PC-3 (cell line): Measurements from ENCODE around the gene NOL6. TPM values are rescaled to one million over a fixed set of nuclear protein-coding genes. Genes with fewer than 3 reads are reported as not detected.
"Not testable (repeated sequence)": the region's sequence is repeated elsewhere in the genome, so short reads cannot be mapped to it uniquely, and the experiment has no call there.

Experiments
- ATAC-seq: fragments of 200-7000 bp; cut with Tn5 transposase; 2 replicates; pipeline ENCODE4 v1.9.1; 2020; ENCODE audit warnings: mild to moderate bottlenecking, moderate library complexity
- Bru-seq: library from RNA; stranded (reverse); fragments of 400-500 nt; gene quantifications from one replicate; lab custom pipeline; 2021; lab: Mats Ljungman, UMichigan
- BruChase-seq, 2 experiments: library from RNA; stranded (reverse); fragments of 400-500 nt; gene quantifications; one replicate each; lab custom pipeline; 2021; lab: Mats Ljungman, UMichigan
- BruUV-seq: library from RNA; stranded (reverse); fragments of 400-500 nt; replicated peaks from 2 replicates; lab custom pipeline; 2021; lab: Mats Ljungman, UMichigan
- CTCF ChIA-PET: fragments of 300-600 bp; sonication (Branson Sonifier 250); formaldehyde crosslinking; loops from one replicate; lab custom pipeline; 2022; ENCODE audit warnings: antibody characterized with exemption; lab: Charles Lee
- POLR2A ChIA-PET: fragments of 300-600 bp; sonication (Branson Sonifier 250); formaldehyde crosslinking; loops from one replicate; lab custom pipeline; 2022; ENCODE audit warnings: antibody characterized with exemption; ENCODE audit not compliant: unreplicated experiment; lab: Charles Lee
- DNase-seq: peaks from one replicate; pipeline ENCODE4 v3.0.0-alpha.2; 2015
- H2AFZ ChIP-seq: fragments of 300-600 bp; sonication (generic); 2 replicates; pipeline ENCODE4 v1.6.0; 2016; ENCODE audit warnings: antibody characterized with exemption, low read length
- H3F3A ChIP-seq: fragments of 300-600 bp; sonication (generic); one replicate; pipeline ENCODE4 v1.6.0; 2017; ENCODE audit warnings: antibody characterized with exemption, low read length, control low read depth, mild to moderate bottlenecking; ENCODE audit not compliant: unreplicated experiment
- H3K27ac ChIP-seq: fragments of 300-600 bp; sonication (generic); 2 replicates; pipeline ENCODE4 v1.5.1; 2016; ENCODE audit warnings: mild to moderate bottlenecking, low read length
- H3K27me3 ChIP-seq: fragments of 300-600 bp; sonication (generic); 2 replicates; pipeline ENCODE4 v1.6.1; 2016; ENCODE audit warnings: low read length, mixed read lengths
- H3K36me3 ChIP-seq: fragments of 300-600 bp; sonication (generic); 2 replicates; pipeline ENCODE4 v1.6.1; 2016; ENCODE audit warnings: low read depth, mixed run types, low read length, mixed read lengths
- H3K4me1 ChIP-seq: fragments of 300-600 bp; sonication (generic); 2 replicates; pipeline ENCODE4 v1.5.1; 2016; ENCODE audit warnings: low read length; ENCODE audit not compliant: insufficient read depth
- H3K4me2 ChIP-seq: fragments of 300-600 bp; sonication (generic); 2 replicates; pipeline ENCODE4 v1.6.0; 2016; ENCODE audit warnings: low read length
- H3K4me3 ChIP-seq: fragments of 300-600 bp; sonication (generic); 2 replicates; pipeline ENCODE4 v1.5.1; 2016; ENCODE audit warnings: mild to moderate bottlenecking, low read length, mixed read lengths
- H3K79me2 ChIP-seq: fragments of 300-600 bp; sonication (generic); 2 replicates; pipeline ENCODE4 v1.6.1; 2017; ENCODE audit warnings: low read length, mixed read lengths
- H3K9ac ChIP-seq: fragments of 300-600 bp; sonication (generic); 2 replicates; pipeline ENCODE4 v1.6.0; 2016; ENCODE audit warnings: mild to moderate bottlenecking, low read length
- H3K9me2 ChIP-seq: fragments of 300-600 bp; sonication (generic); replicated peaks from 2 replicates; pipeline ENCODE4 v1.6.1; 2016; ENCODE audit warnings: mixed run types, low read length, mixed read lengths
- H3K9me3 ChIP-seq: fragments of 300-600 bp; sonication (generic); 2 replicates; pipeline ENCODE4 v1.6.1; 2016; ENCODE audit warnings: low read length, mixed read lengths
- H4K20me1 ChIP-seq: fragments of 300-600 bp; sonication (generic); 2 replicates; pipeline ENCODE4 v1.6.1; 2016; ENCODE audit warnings: low read length, mixed read lengths
- EZH2 ChIP-seq: fragments of 300-600 bp; sonication (generic); IDR thresholded peaks from one replicate; pipeline ENCODE4 v1.6.1; 2017; ENCODE audit warnings: antibody characterized with exemption, mild to moderate bottlenecking, low read length; ENCODE audit not compliant: unreplicated experiment
- EZH2phosphoT487 ChIP-seq: fragments of 300-600 bp; sonication (generic); IDR thresholded peaks from 2 replicates; pipeline ENCODE4 v1.6.1; 2018; ENCODE audit warnings: mild to moderate bottlenecking, antibody characterized with exemption, low read length, borderline replicate concordance
- intact Hi-C: fragments of 100-400 bp; cut with micrococcal nuclease; formaldehyde crosslinking; loops from 2 replicates; pipeline ENCODE4 v1.9.0; 2023
- long read RNA-seq: library from polyadenylated mRNA; unstranded; transcript quantifications from one replicate; pipeline ENCODE4 v2.0.0, GENCODE V29; 2021; ENCODE audit not compliant: unreplicated experiment
- total RNA-seq: library from RNA; depleted of rRNA; stranded (reverse); fragments of >200 nt; gene quantifications from 2 replicates; pipeline ENCODE4 v1.2.3, GENCODE V29; 2014; rRNA removed
- TF ChIP-seq, protein P1 (sequence below): fragments of 300-600 bp; sonication (generic); conservative IDR thresholded peaks from 2 replicates; pipeline ENCODE4 v1.5.1; 2017; ENCODE audit warnings: antibody characterized with exemption, low read depth, mild to moderate bottlenecking, low read length

The NOL6 gene, protein sequence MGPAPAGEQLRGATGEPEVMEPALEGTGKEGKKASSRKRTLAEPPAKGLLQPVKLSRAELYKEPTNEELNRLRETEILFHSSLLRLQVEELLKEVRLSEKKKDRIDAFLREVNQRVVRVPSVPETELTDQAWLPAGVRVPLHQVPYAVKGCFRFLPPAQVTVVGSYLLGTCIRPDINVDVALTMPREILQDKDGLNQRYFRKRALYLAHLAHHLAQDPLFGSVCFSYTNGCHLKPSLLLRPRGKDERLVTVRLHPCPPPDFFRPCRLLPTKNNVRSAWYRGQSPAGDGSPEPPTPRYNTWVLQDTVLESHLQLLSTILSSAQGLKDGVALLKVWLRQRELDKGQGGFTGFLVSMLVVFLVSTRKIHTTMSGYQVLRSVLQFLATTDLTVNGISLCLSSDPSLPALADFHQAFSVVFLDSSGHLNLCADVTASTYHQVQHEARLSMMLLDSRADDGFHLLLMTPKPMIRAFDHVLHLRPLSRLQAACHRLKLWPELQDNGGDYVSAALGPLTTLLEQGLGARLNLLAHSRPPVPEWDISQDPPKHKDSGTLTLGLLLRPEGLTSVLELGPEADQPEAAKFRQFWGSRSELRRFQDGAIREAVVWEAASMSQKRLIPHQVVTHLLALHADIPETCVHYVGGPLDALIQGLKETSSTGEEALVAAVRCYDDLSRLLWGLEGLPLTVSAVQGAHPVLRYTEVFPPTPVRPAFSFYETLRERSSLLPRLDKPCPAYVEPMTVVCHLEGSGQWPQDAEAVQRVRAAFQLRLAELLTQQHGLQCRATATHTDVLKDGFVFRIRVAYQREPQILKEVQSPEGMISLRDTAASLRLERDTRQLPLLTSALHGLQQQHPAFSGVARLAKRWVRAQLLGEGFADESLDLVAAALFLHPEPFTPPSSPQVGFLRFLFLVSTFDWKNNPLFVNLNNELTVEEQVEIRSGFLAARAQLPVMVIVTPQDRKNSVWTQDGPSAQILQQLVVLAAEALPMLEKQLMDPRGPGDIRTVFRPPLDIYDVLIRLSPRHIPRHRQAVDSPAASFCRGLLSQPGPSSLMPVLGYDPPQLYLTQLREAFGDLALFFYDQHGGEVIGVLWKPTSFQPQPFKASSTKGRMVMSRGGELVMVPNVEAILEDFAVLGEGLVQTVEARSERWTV
- 35.9 and 55.2 TPM in 2 replicates for total RNA-seq
- percentile 71 among the genes with signal in this experiment for Bru-seq, nascent RNA
- BruChase-seq, experiment 1, labeled RNA remaining after a 6-hour chase: percentile 87 among the genes with signal in this experiment
- percentile 81 among the genes with signal in this experiment for BruChase-seq, experiment 2, labeled RNA remaining after a 2-hour chase
- long read RNA-seq, full-length matches to known transcripts: 5 of 84 reads
- long read RNA-seq, partial matches to known transcripts: 61 of 84 reads
- long read RNA-seq, other reads (novel, unspliced or antisense): 18 of 84 reads

GRCh38 chr9:33473643-33474352 lies at the start of gene NOL6:
Gene NOL6, minus strand, starts transcription at chr9:33473924. Its CDS starts 82 bp downstream, at chr9:33473842.
- H3K27me3 ChIP-seq: no peaks in the 10 kb centered on the region
- no peak for TF ChIP-seq EZH2
- TF ChIP-seq EZH2phosphoT487: no peak
- TF ChIP-seq, protein P1, sequence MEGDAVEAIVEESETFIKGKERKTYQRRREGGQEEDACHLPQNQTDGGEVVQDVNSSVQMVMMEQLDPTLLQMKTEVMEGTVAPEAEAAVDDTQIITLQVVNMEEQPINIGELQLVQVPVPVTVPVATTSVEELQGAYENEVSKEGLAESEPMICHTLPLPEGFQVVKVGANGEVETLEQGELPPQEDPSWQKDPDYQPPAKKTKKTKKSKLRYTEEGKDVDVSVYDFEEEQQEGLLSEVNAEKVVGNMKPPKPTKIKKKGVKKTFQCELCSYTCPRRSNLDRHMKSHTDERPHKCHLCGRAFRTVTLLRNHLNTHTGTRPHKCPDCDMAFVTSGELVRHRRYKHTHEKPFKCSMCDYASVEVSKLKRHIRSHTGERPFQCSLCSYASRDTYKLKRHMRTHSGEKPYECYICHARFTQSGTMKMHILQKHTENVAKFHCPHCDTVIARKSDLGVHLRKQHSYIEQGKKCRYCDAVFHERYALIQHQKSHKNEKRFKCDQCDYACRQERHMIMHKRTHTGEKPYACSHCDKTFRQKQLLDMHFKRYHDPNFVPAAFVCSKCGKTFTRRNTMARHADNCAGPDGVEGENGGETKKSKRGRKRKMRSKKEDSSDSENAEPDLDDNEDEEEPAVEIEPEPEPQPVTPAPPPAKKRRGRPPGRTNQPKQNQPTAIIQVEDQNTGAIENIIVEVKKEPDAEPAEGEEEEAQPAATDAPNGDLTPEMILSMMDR: no peak
- intact Hi-C loops: loop anchor here (5.0 kb wide), 1 partner anchor 44 kb away; no protein-coding TSS in a partner anchor
- H3K36me3 ChIP-seq: peaks cover 18% of the 10 kb centered on the region; the same call in 1 of the 2 replicates
- ChIA-PET POLR2A (interaction anchor here (0.5 to 1.3 kb wide), 4 partner anchors 28 to 184 kb away, joined by 3 to 9 read pairs (median 5); partner anchors contain the start of gene ANKRD18B), CTCF (interaction anchor here (0.7 to 1.5 kb wide), 4 partner anchors 21 to 187 kb away, joined by 4 to 10 read pairs (median 4); no protein-coding TSS in a partner anchor)
- no peaks in the 10 kb centered on the region for H3K9me2 ChIP-seq
- peak; percentile 98 for DNase-seq
- peak within 1 kb of the TSS; percentile 97 for H3K9ac ChIP-seq
- peak within 1 kb of the TSS; percentile 100 for H3K4me2 ChIP-seq
- H4K20me1 ChIP-seq: no peaks in the 10 kb centered on the region
- H3K79me2 ChIP-seq: peaks cover 30% of the 10 kb centered on the region
- 0 out of 2 replicates have a peak within 1 kb of the TSS, but pooled peaks have one; percentile 17 for H3K27ac ChIP-seq
- ATAC-seq: peak; percentile 100
- H3K9me3 ChIP-seq: no peaks in the 10 kb centered on the region
- peak within 1 kb of the TSS; percentile 71 for H2AFZ ChIP-seq
- H3K4me1 ChIP-seq: peaks cover 13% of the 10 kb centered on the region
- no TSS peak for BruUV-seq
- no peaks in the 10 kb centered on the region for H3F3A ChIP-seq
- H3K4me3 ChIP-seq: peak within 1 kb of the TSS; percentile 90

GRCh38 chr9:33521861-33522260 lies 48.1 kb upstream of the NOL6 start:
- H3K4me3 ChIP-seq, BruUV-seq, H3F3A ChIP-seq, POLR2A ChIA-PET, CTCF ChIA-PET, H3K9me2 ChIP-seq, H3K4me1 ChIP-seq, H3K36me3 ChIP-seq, H3K9me3 ChIP-seq, H3K27me3 ChIP-seq, H3K9ac ChIP-seq, H3K4me2 ChIP-seq, H3K27ac ChIP-seq, ATAC-seq, H4K20me1 ChIP-seq, H2AFZ ChIP-seq: not testable (repeated sequence)
- DNase-seq: peak; percentile 34
- intact Hi-C loops: loop anchor here (2.0 kb wide), 1 partner anchor 201 kb away; no protein-coding TSS in a partner anchor
- H3K79me2 ChIP-seq: peaks cover 13% of the 10 kb centered on the region

- H3K36me3 ChIP-seq, H3F3A ChIP-seq, H2AFZ ChIP-seq, H3K79me2 ChIP-seq, H3K27me3 ChIP-seq, H3K4me3 ChIP-seq, H3K9me3 ChIP-seq, BruUV-seq, H3K4me1 ChIP-seq, H3K9me2 ChIP-seq, H4K20me1 ChIP-seq, POLR2A ChIA-PET, H3K27ac ChIP-seq, H3K9ac ChIP-seq: not testable (repeated sequence)
- ATAC-seq: peak; percentile 97
- intact Hi-C loops: loop anchor here (5.0 kb wide), 1 partner anchor 46 kb away; the partner anchor contains the start of gene NOL6
- DNase-seq: peak; percentile 67
- CTCF ChIA-PET: interaction anchor here (1.0 kb wide), 1 partner anchor 44 kb away, joined by 5 read pairs; the partner anchor contains the start of gene NOL6
- peak overlapping the region; percentile 61 for H3K4me2 ChIP-seq
These were observed 44.3 kb upstream of the NOL6 start for GRCh38 chr9:33517934-33518577.
